Thoracic aorta (tissue), 2 donors: ENCODE data around the gene MCOLN2. TPM values are rescaled to one million over a fixed set of nuclear protein-coding genes. Genes with fewer than 3 reads are reported as not detected.
"Not testable (repeated sequence)": the region's sequence is repeated elsewhere in the genome, so short reads cannot be mapped to it uniquely, and the experiment has no call there.

Experiments used
- ATAC-seq: fragments of 150-250 bp; one replicate; pipeline ENCODE4 v1.8.0; 2017; ENCODE audit warnings: low read depth; ENCODE audit not compliant: insufficient number of reproducible peaks, low FRiP score
- DNase-seq: peaks from one replicate; pipeline ENCODE4 v3.0.0-alpha.2; 2020; ENCODE audit warnings: low spot score
- H3K27ac ChIP-seq, 2 donors: fragments of 200-600 bp; sonication (generic); 1 replicate in 1 of 2; 2 replicates in 1 of 2; pipeline ENCODE4 v1.5.1; 2016; ENCODE audit warnings: mild to moderate bottlenecking in 2 of 2, moderate library complexity in 2 of 2
- H3K27me3 ChIP-seq: fragments of 200-600 bp; sonication (generic); replicated peaks from 2 replicates; pipeline ENCODE4 v1.6.0; 2016; ENCODE audit warnings: mild to moderate bottlenecking; ENCODE audit not compliant: insufficient read depth
- H3K36me3 ChIP-seq: fragments of 200-600 bp; sonication (generic); one replicate; pipeline ENCODE4 v1.5.1; 2016
- H3K4me1 ChIP-seq, 2 donors: fragments of 200-600 bp; sonication (generic); 1 replicate in 1 of 2; 2 replicates in 1 of 2; pipeline versions ENCODE4 v1.5.1 to v1.6.0; 2016; ENCODE audit warnings: low read depth in 2 of 2, mild to moderate bottlenecking in 1 of 2; ENCODE audit not compliant: control insufficient read depth in 1 of 2
- H3K4me3 ChIP-seq: fragments of 200-600 bp; sonication (generic); 2 replicates; pipeline ENCODE4 v1.5.1; 2016; ENCODE audit warnings: mild to moderate bottlenecking
- H3K9me3 ChIP-seq: fragments of 200-600 bp; sonication (generic); 2 replicates; pipeline ENCODE4 v1.5.1; 2016
- CTCF ChIP-seq: fragments of 200-600 bp; sonication (generic); IDR thresholded peaks from one replicate; pipeline ENCODE4 v1.5.1; 2019; ENCODE audit warnings: antibody characterized with exemption
- total RNA-seq, 2 donors: library from RNA; depleted of rRNA; stranded (reverse); fragments of >200 nt; gene quantifications; one replicate each; pipeline versions ENCODE4 v1.1.0 to v1.2.3, GENCODE V29; 2016

Gene MCOLN2
- total RNA-seq, 2 donors from 2014 or later, result 1.2 to 1.8 TPM

GRCh38 chr1:84916897-84917296 lies 80.0 kb downstream of the MCOLN2 start:
- H3K27ac ChIP-seq, result no peak overlapping the region
- DNase-seq, result no peak
- TF ChIP-seq CTCF, result no peak
- ATAC-seq, result no peak
- no peaks in the 10 kb centered on the region for H3K36me3 ChIP-seq
- H3K27me3 ChIP-seq, result no peaks in the 10 kb centered on the region
- no peaks in the 10 kb centered on the region for H3K9me3 ChIP-seq
- no peaks in the 10 kb centered on the region for H3K4me1 ChIP-seq
- H3K4me3 ChIP-seq, result no peak overlapping the region

DNA sequence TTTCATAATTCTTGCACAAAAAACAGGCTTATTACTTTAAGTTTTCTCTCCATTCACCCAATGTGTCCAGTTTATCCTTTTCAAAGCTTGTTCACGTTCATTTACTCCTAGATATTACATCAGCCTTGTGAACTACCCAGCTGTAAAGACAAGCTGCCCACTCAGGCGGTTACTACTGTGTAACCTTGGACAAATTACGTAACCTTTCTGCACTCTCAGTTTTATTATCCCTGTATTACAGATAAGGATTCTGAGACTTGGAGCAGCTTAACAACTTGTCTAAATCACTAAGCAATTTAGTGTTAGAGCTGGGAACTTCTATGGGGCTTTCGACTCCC lies 83.4 kb downstream of the MCOLN2 start:
- Histone ChIP-seq H3K36me3 (no peaks in the 10 kb centered on the region), H3K27ac (no peak overlapping the region), H3K4me1 (no peaks in the 10 kb centered on the region), H3K9me3 (no peaks in the 10 kb centered on the region), H3K27me3 (no peaks in the 10 kb centered on the region), H3K4me3 (no peak overlapping the region)
- TF ChIP-seq CTCF, result no peak
- no peak for ATAC-seq
- no peak for DNase-seq

GRCh38 chr1:84912726-84913554 lies 84.0 kb downstream of the MCOLN2 start:
- no peak for ATAC-seq
- H3K9me3 ChIP-seq, result no peaks in the 10 kb centered on the region

GRCh38 chr1:84908746-84909464 lies 88.0 kb downstream of the MCOLN2 start:
- H3K4me3 ChIP-seq, H3K9me3 ChIP-seq, H3K4me1 ChIP-seq, H3K27ac ChIP-seq, DNase-seq, H3K36me3 ChIP-seq, H3K27me3 ChIP-seq, ATAC-seq: not testable (repeated sequence)

More at GRCh38 chr1:84912726-84913554, 84.0 kb downstream of the MCOLN2 start:
- Histone ChIP-seq H3K27me3 (no peaks in the 10 kb centered on the region), H3K4me3 (no peak overlapping the region), H3K27ac (no peak overlapping the region), H3K4me1 (no peaks in the 10 kb centered on the region), H3K36me3 (no peaks in the 10 kb centered on the region)
- no peak for TF ChIP-seq CTCF
- DNase-seq, result no peak

DNA sequence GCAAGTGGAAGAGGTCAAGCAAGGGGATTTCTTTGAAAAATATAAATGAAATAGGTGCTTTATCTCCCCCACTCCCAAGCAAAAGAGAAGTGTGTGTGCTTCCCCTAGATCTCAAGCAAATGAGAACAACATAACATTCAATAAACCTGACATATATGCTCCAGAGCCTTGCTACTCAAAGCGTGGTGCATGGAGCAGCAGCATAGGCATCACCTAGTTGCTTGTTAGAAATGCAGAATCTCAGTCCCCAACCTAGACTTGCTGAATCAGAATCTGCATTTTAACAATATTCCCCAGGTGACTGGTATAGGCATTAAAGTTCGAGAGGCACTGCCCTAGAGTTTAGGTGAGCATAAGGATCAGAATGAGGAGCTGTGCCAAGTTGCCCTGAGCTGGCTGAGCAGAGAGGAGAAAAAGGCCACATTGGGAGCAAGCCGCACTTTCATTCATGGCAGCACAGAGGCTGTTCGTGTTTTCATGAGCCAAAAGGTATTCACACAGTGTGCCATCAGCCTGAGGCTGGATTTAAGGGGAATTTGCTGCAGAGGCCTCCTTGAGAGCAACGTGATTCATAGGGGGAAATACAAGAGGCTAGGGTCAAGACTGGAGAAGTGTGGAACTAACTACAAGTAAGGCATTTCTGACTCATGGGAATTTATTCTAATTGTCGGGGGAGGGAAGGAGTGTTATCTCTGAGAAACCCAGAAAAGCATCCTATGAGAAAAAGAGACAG lies 89.7 kb downstream of the MCOLN2 start:
- Histone ChIP-seq H3K36me3 (no peaks in the 10 kb centered on the region), H3K9me3 (no peaks in the 10 kb centered on the region), H3K27ac (no peak overlapping the region), H3K4me1 (no peaks in the 10 kb centered on the region), H3K4me3 (no peak overlapping the region), H3K27me3 (no peaks in the 10 kb centered on the region)
- DNase-seq, result no peak
- TF ChIP-seq CTCF, result no peak
- no peak for ATAC-seq

GRCh38 chr1:84902727-84903126 lies 94.2 kb downstream of the MCOLN2 start:
- H3K4me3 ChIP-seq, H3K27me3 ChIP-seq, ATAC-seq, DNase-seq, H3K36me3 ChIP-seq, H3K4me1 ChIP-seq, H3K27ac ChIP-seq, H3K9me3 ChIP-seq: not testable (repeated sequence)
